ENCODE results near the gene CERT1. TPM values are rescaled to one million over a fixed set of nuclear protein-coding genes. Genes with fewer than 3 reads are reported as not detected.

CERT1 gene
- total RNA-seq, 1 donor from 2014 or later, result 45.4 TPM

DNA sequence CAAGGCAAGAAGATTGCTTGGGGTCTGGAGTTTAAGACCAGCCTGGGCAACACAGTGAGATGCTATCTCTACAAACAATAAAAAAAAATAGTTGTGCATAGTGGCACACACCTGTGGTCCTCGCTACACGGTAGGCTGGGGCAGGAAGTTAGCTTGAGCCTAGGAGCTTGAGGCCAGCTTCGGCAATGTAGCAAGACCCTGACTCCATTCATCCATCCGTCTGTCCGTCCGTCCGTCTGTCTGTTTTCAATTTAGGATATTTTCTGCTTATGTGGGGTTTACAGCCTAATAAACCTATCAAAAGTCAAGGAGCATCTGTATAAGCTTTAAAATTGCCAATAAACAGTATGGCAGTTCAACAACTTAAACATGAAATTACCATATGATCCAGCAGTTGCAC is 154.7 kb downstream of the CERT1 start:
- peaks cover 2% of the 10 kb centered on the region for H3K9me3 Mint-ChIP-seq (ENCODE audit: unreplicated experiment)
- H3K36me3 Mint-ChIP-seq (ENCODE audit: unreplicated experiment), result no peaks in the 10 kb centered on the region
- TF ChIP-seq, protein P1, sequence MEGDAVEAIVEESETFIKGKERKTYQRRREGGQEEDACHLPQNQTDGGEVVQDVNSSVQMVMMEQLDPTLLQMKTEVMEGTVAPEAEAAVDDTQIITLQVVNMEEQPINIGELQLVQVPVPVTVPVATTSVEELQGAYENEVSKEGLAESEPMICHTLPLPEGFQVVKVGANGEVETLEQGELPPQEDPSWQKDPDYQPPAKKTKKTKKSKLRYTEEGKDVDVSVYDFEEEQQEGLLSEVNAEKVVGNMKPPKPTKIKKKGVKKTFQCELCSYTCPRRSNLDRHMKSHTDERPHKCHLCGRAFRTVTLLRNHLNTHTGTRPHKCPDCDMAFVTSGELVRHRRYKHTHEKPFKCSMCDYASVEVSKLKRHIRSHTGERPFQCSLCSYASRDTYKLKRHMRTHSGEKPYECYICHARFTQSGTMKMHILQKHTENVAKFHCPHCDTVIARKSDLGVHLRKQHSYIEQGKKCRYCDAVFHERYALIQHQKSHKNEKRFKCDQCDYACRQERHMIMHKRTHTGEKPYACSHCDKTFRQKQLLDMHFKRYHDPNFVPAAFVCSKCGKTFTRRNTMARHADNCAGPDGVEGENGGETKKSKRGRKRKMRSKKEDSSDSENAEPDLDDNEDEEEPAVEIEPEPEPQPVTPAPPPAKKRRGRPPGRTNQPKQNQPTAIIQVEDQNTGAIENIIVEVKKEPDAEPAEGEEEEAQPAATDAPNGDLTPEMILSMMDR (IDR thresholded peaks at IDR 0.05; ENCODE audit: partially characterized antibody, unreplicated experiment), result no peak
- H3K4me3 Mint-ChIP-seq (ENCODE audit: unreplicated experiment), result no peak overlapping the region
- no peak for DNase-seq
- H3K27me3 Mint-ChIP-seq (ENCODE audit: unreplicated experiment), result peaks cover 2% of the 10 kb centered on the region
- H3K4me1 Mint-ChIP-seq (ENCODE audit: low read depth, unreplicated experiment), result peaks cover 2% of the 10 kb centered on the region
- H3K27ac Mint-ChIP-seq (ENCODE audit: unreplicated experiment), result no peak overlapping the region

DNA sequence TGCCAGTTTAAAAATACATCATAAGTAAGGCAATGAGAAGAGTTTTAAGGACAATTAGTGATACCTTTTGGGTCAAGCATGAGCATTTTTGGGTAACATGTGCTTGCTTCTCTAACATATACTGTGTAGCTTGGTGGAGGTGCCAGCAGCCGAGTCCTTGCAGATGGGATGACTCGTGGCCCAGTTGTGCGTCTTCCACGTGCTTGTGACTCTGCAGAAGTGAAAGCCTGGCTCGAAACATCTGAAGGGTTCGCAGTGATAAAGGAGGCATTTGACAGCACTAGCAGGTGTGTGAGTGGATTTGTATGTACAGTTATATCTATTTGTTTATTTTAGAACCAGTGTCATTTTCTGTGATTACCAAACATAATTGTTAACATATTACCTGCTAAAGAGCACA is 156.2 kb downstream of the CERT1 start:
- Mint-ChIP-seq H3K4me3 (ENCODE audit: unreplicated experiment) (no peak overlapping the region), H3K36me3 (ENCODE audit: unreplicated experiment) (no peaks in the 10 kb centered on the region), H3K27me3 (ENCODE audit: unreplicated experiment) (no peaks in the 10 kb centered on the region), H3K4me1 (ENCODE audit: low read depth, unreplicated experiment) (no peaks in the 10 kb centered on the region), H3K27ac (ENCODE audit: unreplicated experiment) (peak overlapping the region; percentile 59), H3K9me3 (ENCODE audit: unreplicated experiment) (peaks cover 2% of the 10 kb centered on the region)
- TF ChIP-seq, protein P1 (IDR thresholded peaks at IDR 0.05; ENCODE audit: partially characterized antibody, unreplicated experiment), result no peak
- DNase-seq, result no peak

DNA sequence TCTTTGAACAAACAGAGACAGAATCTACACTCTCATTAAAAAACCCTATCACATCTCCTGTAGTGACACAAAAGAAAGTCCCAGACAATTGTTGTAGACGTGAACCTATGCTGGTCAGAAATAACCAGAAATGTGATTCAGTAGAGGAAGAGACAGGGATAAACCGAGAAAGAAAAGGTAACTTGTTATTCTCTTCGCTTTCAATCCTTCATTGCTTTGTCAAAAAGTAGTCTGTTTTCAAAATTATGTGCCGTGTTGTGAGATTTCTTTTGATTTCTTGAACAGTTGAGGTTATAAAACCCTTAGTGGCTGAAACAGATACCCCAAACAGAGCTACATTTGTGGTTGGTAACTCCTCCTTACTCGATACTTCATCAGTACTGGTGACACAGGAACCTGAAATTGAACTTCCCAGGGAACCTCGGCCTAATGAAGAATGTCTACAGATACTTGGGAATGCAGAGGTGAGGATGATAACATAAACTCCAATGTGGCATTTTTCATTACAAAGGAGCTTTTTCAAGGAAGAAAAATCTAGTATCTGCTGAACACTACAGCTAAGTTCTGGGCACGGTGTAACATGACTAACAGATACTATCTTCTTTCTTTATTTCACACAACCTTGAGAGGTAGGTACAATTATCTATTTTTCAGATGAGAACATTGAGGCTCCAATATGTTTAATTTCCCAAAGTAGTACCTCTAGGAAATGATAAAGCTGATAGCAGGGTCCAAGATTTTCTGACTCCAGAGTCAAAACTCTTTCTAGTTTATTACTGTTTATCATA is 160.1 kb downstream of the CERT1 start:
- H3K27ac Mint-ChIP-seq (ENCODE audit: unreplicated experiment), result peak overlapping the region; percentile 43
- no peaks in the 10 kb centered on the region for H3K27me3 Mint-ChIP-seq (ENCODE audit: unreplicated experiment)
- H3K4me3 Mint-ChIP-seq (ENCODE audit: unreplicated experiment), result no peak overlapping the region
- H3K36me3 Mint-ChIP-seq (ENCODE audit: unreplicated experiment), result no peaks in the 10 kb centered on the region
- DNase-seq, result no peak
- H3K9me3 Mint-ChIP-seq (ENCODE audit: unreplicated experiment), result no peaks in the 10 kb centered on the region
- TF ChIP-seq, protein P1 (IDR thresholded peaks at IDR 0.05; ENCODE audit: partially characterized antibody, unreplicated experiment), result no peak
- H3K4me1 Mint-ChIP-seq (ENCODE audit: low read depth, unreplicated experiment), result no peaks in the 10 kb centered on the region

DNA sequence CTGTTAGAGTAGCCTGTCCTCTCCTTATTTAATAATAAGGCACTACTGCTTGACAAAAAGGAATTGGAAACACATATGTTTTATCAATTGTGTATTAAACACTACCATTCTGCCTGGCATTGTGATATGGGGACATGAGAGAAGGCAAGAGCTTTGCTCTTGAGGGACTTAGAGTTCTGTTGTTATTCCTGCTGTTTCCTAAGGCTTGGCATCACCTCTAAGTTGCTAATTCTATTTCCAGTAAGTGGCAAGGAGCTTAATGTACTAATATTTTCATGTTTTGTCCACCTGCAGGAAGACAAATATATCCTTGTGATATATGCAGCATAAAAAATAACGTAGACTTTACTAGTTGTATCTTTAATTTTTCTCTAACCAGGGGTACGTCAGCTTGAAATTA is 161.8 kb downstream of the CERT1 start:
- Mint-ChIP-seq H3K36me3 (ENCODE audit: unreplicated experiment) (peaks cover 6% of the 10 kb centered on the region), H3K27me3 (ENCODE audit: unreplicated experiment) (no peaks in the 10 kb centered on the region), H3K9me3 (ENCODE audit: unreplicated experiment) (no peaks in the 10 kb centered on the region), H3K4me1 (ENCODE audit: low read depth, unreplicated experiment) (no peaks in the 10 kb centered on the region), H3K27ac (ENCODE audit: unreplicated experiment) (peak overlapping the region; percentile 8), H3K4me3 (ENCODE audit: unreplicated experiment) (no peak overlapping the region)
- TF ChIP-seq, protein P1 (IDR thresholded peaks at IDR 0.05; ENCODE audit: partially characterized antibody, unreplicated experiment), result no peak
- DNase-seq, result no peak

DNA sequence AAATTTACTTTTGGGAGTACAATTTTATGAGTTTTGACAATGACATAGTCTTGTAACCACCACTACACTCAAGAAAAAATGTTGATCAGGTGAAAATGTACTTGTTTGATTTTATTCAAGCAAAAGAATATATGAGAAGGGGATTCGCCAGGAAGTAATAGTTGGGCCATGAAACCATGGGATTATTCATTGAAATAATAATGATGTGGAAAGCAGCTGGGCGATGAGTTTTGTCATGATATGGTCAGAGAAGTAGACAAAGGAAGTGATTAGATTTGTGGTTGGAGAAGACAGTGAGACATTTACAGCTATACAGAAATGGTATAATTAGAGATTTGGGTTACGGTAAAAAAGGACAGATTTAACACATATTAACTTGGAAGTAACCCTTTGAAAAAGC is 163.2 kb downstream of the CERT1 start:
- H3K27ac Mint-ChIP-seq (ENCODE audit: unreplicated experiment), result peak overlapping the region; percentile 53

More for the DNA sequence above, 163.2 kb downstream of the CERT1 start:
- peaks cover 6% of the 10 kb centered on the region for H3K36me3 Mint-ChIP-seq (ENCODE audit: unreplicated experiment)
- no peaks in the 10 kb centered on the region for H3K4me1 Mint-ChIP-seq (ENCODE audit: low read depth, unreplicated experiment)
- H3K4me3 Mint-ChIP-seq (ENCODE audit: unreplicated experiment), result no peak overlapping the region
- no peaks in the 10 kb centered on the region for H3K9me3 Mint-ChIP-seq (ENCODE audit: unreplicated experiment)
- DNase-seq, result no peak
- TF ChIP-seq, protein P1 (IDR thresholded peaks at IDR 0.05; ENCODE audit: partially characterized antibody, unreplicated experiment), result no peak
- no peaks in the 10 kb centered on the region for H3K27me3 Mint-ChIP-seq (ENCODE audit: unreplicated experiment)

Measured in glutamatergic neuron (in vitro differentiated cells).